HG02623 (cell line): ENCODE results near the gene RASA3.
"Not testable (repeated sequence)": the region's sequence is repeated elsewhere in the genome, so short reads cannot be mapped to it uniquely, and the experiment has no call there.

ENCODE experiments used
- ATAC-seq: cut with Tn5 transposase; IDR thresholded peaks from one replicate; pipeline ENCODE4 v1.9.1; 2021; ENCODE audit warnings: moderate library complexity; ENCODE audit not compliant: unreplicated experiment

The RASA3 gene

GRCh38 chr13:114155926-114156883, 23.8 kb upstream of the RASA3 start:
- no peak for ATAC-seq

GRCh38 chr13:114155320-114155719, 22.9 kb upstream of the RASA3 start:
- ATAC-seq, result no peak

DNA sequence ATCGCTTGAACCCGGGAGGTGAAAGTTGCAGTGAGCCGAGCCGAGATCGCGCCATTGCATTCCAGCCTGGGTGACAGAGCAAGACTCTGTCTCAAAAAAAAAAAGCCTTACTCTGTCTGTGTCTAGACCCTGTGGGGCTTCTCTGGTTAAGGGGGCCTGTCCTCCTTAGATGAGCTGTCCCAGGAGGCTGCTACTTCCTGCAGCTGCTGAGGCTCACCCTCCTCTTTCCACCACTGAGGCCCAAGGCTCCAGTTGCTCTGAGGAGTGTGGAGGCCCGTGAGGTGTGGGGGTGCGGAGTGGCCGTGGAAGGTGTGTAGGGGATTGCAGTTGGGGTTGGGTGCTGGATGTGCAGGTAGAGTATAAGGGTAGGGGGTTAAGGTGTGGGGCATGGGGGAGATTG, 22.1 kb upstream of the RASA3 start:
- ATAC-seq, result no peak

- no peak for ATAC-seq
Observed at GRCh38 chr13:114153485-114154080, 21.2 kb upstream of the RASA3 start.

DNA sequence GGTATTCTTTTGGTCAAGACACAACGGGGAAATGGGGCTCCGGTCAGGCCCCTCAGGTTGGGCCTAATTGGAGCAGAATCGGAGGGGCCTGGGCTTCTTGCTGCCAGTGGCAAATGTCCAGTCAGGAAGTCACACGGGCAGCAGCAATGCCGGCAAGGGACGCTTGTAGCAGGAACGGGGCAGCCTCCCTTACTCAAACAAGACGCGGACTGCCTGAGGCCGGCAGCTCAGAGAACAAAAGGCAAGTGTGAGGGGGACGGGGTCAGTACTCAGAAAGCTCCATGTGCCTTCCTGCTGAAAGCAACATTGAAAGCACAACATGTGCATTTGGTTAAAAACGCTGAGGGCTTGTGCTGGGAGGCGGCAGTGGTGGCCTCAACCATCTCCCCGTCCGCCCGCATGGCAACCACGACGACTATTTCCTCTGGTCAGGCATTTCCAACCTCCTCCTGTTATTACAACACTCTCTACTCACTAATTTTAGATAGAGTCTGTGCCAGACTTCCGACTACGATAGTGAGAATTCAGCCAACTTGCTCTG, 20.5 kb upstream of the RASA3 start:
- no peak for ATAC-seq

DNA sequence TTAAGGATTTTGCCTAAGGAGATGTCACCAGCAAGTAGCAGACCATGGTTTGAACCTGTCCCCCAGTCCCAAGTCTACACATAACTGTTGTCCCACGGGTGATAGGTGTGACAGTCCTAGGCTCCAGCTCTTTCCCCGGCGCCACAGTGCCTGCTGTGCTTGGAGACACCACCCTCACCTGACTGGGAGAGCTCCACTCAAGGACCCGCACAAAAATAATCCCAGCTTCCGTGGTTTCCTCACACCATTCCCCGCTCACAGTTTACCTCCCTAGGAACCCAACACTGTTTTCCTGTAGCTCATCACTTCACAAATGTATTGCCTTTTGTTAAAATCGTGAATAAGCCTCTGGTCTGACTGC, 19.8 kb upstream of the RASA3 start:
- ATAC-seq, result no peak

- no peak for ATAC-seq
Observed at GRCh38 chr13:114151565-114152284, 19.3 kb upstream of the RASA3 start.

- no peak for ATAC-seq
Observed at GRCh38 chr13:114151031-114151430, 18.6 kb upstream of the RASA3 start.

GRCh38 chr13:114149774-114150740, 17.6 kb upstream of the RASA3 start:
- no peak for ATAC-seq

GRCh38 chr13:114148886-114149285, 16.5 kb upstream of the RASA3 start:
- ATAC-seq, result not testable (repeated sequence)

DNA sequence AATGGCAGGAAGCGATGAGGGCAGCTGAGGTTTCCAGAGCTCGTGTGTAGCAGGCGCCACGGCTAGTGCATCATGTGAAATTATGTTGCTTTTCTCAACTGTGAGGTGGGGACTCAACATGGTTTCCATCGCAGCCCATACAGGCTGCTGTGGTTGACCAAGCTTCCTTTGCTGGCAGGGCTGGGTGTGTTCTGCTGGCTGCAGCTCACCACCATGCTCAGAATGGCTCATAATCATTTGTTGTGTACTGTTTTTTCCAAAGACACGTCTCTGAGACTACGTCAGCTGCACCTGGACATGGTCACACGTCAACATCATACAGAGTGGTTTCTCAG, 16.1 kb upstream of the RASA3 start:
- ATAC-seq, result peak; percentile 90

- ATAC-seq, result no peak
Observed at GRCh38 chr13:114147803-114148520, 15.5 kb upstream of the RASA3 start.

DNA sequence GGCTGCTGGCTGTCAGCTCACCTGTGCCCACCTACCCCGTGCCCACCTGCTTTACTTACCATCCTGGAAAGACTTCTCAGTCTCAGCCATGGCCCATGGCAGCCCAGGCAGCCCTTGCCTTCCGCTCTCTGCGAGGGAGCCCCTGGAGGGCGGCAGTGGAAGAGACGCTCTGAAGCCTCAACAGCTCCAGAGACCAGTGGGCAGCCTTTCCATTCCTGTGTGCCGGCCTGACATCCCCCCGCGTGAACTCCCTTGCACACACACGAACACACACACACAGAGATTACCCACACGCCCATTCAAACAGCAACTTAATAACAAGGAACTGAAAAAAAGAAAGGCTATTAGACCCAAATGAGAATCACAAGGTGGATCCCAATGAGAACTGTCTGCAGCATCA, 14.2 kb upstream of the RASA3 start:
- no peak for ATAC-seq

DNA sequence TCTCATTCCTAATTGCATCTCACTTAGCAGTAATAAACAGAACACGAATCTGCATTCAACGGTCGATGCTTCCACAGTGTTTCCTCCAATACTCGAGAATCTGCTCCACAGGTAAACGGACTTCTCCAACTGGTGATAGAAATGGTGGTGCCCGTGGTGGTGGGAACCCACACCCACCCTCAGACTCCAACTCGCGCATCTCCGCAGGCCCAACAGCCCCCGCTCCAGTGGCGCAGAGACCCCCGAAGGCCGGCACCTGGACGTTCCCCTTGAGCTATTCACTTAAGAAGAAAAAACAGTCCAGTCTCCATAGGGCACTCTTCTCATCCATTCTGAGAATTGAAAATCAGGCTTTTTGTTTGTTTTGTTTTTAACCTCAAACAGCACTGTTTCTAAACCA, 13.8 kb upstream of the RASA3 start:
- ATAC-seq, result no peak

- ATAC-seq, result no peak
Observed at GRCh38 chr13:114145722-114146121, 13.3 kb upstream of the RASA3 start.

DNA sequence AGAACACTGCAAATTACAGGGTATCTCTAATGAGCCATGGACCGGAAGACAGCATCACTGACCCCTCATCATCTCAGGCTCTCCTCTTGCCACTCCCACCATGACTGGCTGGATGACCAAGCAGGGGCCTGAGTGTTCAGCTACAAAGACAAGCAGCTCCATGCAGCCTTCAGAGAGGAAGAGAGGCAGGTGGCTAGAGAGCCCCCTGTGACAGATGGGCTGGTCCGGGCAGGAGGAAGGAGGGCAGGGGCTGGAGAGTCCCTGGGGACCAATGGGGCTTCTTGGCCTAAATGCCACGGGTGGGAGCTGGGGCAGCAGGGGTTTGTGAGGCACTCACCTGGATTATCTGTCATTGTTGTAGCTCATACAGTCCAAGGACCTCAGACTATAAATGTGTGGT, 12.8 kb upstream of the RASA3 start:
- ATAC-seq, result no peak

- no peak for ATAC-seq
Observed at GRCh38 chr13:114144606-114145244, 12.3 kb upstream of the RASA3 start.

DNA sequence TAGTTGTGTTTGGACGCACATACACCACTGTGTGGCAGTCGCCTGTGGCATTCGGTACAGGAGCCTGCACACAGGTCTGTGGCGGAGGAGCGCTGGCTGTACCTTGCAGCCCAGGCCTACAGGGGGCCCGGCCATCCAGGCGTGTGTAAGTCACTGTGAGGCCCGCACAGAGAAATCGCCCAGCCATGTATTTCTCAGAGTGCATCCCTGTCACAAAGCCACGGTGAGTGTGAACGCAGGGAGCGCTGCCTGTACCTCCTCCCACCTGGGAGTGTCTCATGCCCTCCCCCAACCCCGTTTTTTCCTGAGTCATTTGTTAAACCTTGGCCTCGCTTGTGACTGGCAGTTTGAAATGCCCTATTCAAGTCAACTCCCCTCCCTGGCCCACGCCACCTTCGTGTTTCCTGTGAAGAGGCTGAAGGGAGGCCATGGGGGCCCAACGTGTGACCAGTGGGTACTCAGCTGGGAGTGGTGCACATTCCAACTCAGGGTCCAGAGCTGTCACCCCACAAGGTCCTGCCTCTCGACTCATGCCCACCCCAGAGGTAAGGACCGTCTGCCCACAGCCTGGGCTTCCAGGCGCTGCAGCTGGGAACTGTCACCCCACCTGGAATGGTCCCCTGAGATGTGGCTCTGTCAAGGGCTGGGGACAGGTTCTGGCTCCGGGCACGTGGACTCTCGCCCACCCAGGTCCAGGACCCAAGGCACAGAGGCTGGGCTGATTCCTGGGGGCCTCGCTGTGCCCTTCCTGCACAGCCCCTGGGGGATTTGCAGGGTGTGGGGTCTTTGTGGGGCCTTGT, 11.6 kb upstream of the RASA3 start:
- no peak for ATAC-seq
